D341Med (cell line): ENCODE measurements around the gene PDK2.
A peak's percentile ranks its signal among the peaks of the same experiment; 100 is the strongest.

Source experiments
- DNase-seq: peaks from one replicate; pipeline ENCODE4 v3.0.0; 2012; ENCODE audit warnings: low spot score

PDK2 gene

DNA sequence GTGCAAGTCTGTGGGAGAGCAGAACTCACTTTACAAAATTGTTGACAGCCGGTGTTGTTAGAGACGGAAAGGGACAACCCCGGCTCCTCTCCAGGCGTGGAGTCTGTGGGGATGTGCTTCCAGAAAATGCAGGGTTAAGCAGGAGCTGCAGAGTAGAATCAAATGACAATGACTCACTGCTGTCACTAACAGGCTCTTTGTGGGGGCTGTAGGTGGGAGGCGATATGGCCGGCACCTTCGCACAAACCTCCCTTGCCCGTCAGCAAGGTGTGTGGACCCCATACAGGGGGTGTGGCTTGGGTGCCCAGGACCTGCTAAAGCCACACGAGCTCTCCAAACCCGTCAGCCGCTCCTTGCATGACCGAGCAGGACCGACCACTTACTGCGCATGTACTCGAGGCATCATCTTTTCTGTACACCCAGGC is 5.8 kb downstream of the PDK2 start:
- DNase-seq: no peak

DNA sequence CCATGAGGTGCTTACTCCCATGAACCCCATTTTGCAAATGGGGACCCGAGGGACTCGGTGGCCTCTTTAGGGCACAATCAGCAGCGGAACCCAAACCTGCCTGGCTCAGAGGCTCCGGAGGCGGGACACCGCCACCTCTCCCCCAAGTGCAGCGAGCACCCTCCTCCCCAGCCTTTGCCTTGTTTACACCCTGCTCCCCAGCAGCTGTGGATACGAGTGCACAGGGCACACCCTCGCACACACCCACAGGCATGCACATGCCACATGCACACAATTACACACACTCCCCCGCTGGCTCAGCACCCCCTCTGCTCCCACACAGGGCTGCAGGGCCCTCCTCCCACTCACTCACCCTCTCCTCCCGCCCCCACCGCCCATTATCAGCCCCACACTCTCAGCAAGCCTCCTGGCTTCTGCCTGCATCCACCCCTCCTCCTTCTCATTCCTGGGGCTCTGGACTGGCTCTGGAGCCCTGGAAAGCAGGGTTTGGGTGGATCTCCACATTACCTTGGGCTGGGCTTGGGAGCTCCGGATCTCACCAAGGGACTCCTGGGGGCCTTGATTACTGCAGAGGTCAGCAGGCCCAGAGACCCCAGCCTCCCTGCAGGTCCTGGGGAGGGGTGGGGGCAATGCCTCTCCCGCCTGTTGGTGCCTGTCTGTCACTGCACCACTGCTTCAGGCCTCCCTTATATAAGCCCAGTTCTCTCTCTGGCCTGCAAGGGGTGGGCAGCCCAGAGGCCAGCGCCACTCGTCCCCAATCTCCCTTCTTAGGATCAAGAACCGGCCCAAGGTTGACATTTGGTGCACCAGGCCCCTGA is 6.4 kb downstream of the PDK2 start:
- DNase-seq: no peak

GRCh38 chr17:50102164-50102991 is 7.2 kb downstream of the PDK2 start:
- no peak for DNase-seq

DNA sequence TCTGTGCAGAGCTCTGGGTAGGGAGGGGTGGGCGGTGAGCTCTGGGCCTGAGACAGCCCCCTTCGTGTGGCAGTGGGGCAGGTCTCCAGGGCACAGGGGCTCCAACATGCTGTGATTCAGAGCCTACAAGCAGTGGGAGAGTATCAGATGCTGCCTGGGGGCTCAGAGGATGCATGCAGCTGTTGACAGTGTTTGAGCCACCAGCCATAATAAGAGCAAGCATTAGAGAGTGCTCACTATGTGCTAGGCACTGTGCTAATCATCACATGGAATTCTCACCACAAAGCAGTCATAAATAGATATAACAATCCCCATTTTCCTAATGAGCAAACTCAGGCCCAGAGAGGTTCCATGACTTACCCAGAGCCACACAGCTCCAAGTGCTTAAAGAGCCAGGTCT is 8.1 kb downstream of the PDK2 start:
- no peak for DNase-seq

DNA sequence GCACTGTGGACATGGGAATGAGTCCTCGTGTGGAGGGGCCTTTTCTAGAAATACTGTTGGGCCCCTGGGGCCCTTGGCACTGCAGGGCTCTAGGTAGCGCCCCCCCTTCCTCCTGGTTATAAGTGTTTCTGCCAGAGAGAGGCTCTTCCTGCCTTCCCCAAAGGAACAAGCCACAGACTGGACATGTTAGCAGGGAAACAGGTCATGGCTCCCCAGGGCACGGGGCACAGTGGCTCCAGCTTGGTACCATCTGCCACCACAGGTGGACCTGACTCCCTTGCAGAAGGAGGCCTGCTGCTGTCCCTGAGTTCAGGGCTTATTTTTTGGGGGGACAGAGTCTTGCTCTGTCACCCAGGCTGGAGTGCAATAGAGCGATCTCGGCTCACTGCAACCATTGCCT is 8.8 kb downstream of the PDK2 start:
- DNase-seq: no peak

- DNase-seq: no peak
These were observed 10.7 kb downstream of the PDK2 start for GRCh38 chr17:50105811-50106210.

DNA sequence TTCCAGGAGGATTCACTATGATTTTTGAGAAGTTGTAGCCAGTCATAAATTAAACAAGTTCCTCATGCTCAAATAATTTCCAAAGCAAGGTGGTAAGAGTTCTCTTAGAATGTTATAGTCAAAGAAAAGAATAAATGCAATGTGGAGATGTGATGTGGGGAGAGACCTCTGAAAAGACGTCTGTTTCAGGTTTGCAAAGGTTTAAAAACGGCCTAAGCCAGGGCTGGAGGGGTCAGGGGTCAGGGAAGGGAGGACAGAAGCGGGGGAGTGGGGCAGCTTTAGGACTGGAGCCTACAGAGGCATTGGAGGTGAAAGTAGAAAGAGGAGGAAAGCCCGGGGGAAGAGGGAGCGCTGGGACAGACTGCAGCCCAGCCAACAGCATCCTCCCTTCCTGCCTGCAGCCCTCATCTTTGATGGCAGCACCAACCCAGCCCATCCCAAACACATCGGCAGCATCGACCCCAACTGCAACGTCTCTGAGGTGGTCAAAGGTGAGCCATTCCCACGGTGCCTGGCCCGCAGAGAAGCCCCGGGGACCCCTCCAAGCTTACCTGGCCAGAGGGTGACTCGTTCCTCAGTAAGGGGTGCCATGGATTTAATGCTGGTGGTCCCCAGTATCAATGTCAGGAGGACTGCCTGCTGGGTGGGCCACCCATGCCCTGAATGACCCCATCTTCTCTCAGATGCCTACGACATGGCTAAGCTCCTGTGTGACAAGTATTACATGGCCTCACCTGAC is 11.4 kb downstream of the PDK2 start:
- DNase-seq: no peak

DNA sequence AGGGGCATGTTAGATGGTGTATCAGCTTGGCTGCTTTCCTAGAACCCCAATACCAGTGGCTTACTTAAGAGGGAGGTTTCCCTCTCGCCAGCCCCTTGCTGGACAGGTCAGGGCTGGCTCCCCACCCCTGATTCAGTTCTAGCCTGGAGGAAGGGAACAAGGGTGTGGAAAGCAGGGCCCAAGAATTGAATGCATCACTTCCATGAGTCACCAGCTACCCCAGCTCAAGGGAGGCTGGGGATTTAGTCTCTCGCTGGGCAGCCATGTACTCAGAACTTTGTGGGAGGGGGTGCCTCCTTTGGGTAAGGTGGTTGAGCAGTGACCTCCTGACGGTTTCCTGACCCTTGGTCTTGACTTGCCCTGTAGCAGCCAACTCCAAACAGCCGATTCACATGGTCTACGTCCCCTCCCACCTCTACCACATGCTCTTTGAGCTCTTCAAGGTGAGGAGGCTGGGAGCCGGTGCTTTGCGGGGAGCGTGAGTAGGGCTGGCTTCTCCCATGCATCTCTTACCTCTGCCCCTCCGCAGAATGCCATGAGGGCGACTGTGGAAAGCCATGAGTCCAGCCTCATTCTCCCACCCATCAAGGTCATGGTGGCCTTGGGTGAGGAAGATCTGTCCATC is 12.8 kb downstream of the PDK2 start:
- no peak for DNase-seq

- DNase-seq: no peak
These were observed 13.4 kb downstream of the PDK2 start for GRCh38 chr17:50108556-50108955.

DNA sequence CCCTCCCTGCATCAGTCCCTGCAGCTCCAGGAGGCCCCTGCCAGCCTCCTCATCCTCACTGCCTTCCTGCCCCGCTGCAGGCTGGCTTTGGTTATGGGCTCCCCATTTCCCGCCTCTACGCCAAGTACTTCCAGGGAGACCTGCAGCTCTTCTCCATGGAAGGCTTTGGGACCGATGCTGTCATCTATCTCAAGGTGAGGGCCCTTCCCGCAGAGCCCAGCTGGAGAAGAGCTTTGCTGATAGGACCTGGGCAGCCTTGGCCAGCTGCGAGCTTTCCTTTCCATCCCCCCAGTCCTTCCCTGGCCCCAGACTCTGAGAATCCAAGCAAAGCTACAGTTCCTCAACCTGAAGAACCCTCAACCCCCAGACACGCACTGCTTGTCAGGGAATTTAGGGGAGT is 14.1 kb downstream of the PDK2 start:
- DNase-seq: no peak

DNA sequence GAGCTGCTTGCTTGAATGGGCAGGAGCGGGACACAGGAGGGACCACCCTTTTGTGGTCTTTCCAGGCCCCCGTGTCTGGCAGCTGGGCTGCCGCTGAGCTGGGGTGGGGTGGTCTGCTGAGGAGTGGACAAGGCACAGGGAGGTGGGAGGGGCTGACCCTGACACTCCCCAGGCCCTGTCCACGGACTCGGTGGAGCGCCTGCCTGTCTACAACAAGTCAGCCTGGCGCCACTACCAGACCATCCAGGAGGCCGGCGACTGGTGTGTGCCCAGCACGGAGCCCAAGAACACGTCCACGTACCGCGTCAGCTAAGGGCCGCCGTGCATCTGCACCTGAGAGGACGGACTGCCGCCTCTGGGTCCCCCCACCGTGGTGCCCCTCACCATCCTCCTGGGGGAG is 14.6 kb downstream of the PDK2 start:
- DNase-seq: no peak

GRCh38 chr17:50110591-50111349 is 15.6 kb downstream of the PDK2 start:
- no peak for DNase-seq

- no peak for DNase-seq
These were observed 16.8 kb downstream of the PDK2 start for GRCh38 chr17:50111673-50112655.

DNA sequence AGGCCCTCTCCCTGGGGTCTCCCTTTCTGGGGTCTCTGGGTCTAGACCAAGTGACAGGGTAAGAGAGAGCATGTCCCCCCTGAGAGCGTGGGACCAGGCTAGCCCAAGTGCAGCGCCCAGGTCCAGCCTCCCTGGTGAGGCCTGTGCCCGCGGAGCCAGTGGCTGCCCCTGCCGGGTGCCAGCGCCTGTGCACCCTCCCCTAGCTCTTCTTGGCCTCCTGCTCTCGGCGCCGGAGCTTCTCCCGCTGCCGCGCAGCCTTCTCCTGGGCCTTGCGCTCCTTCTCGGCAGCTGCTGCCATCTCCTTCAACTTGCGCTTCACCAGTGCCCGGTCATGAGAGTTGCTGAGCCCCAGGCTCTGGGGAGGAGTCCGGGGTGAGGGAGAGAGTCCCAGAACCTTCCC is 17.5 kb downstream of the PDK2 start:
- DNase-seq: no peak

GRCh38 chr17:50113624-50114320 is 18.6 kb downstream of the PDK2 start:
- DNase-seq: no peak

DNA sequence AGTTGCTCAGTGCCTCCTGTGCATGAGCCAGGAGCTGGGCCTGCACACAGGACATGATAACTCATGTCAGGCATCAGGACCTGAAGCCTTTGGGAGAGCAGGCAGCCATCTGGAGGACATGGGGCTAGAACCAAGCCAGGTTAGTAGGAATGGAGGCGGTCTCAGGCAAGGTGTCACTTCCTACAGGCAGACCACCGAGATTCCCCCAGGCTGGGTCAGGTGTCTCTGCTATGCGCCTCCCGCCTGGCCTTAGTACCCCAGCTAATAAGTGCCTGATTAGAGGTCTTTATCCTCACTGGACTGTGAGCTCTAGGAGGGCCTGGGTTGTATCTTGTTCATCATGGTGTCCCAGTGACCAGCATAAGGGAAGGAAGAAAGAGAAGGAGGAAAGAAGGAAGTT is 19.2 kb downstream of the PDK2 start:
- DNase-seq: no peak

GRCh38 chr17:50114849-50115357 is 19.8 kb downstream of the PDK2 start:
- peak; percentile 72 for DNase-seq

- DNase-seq: no peak
These were observed 20.6 kb downstream of the PDK2 start for GRCh38 chr17:50115756-50116155.
